K562 (cell line): ENCODE measurements around the gene NANS. TPM values are rescaled to one million over a fixed set of nuclear protein-coding genes. Genes with fewer than 3 reads are reported as not detected.

Experiments
- BDP1 ChIP-seq: IDR thresholded peaks from 3 replicates; pipeline ENCODE4 v1.6.1; 2011; ENCODE audit not compliant: insufficient read length, insufficient read depth
- ELK3 ChIP-seq: fragments of 450-650 bp; formaldehyde crosslinking; IDR thresholded peaks from 2 replicates; pipeline ENCODE4 v1.4.0; 2020; ENCODE audit warnings: mild to moderate bottlenecking
- EP400 ChIP-seq: fragments of 450-650 bp; IDR thresholded peaks from 2 replicates; pipeline ENCODE4 v1.6.1; 2017; ENCODE audit warnings: antibody characterized with exemption, mild to moderate bottlenecking, moderate library complexity
- ETV1 ChIP-seq: fragments of 450-650 bp; conservative IDR thresholded peaks from 2 replicates; pipeline ENCODE4 v1.6.1; 2016; ENCODE audit warnings: missing genetic modification characterization, control low read depth, low read depth, missing compliant biosample characterization
- ETV6 ChIP-seq, 3 experiments: fragments of 150-350 bp in 1 of 3; sonication (generic) in 1 of 3; formaldehyde crosslinking in 1 of 3; IDR thresholded peaks; 2 replicates each; pipeline versions ENCODE4 v1.6.1 to v1.8.0; 2014 to 2022; ENCODE audit warnings: borderline replicate concordance in 2 of 3, low read depth in 2 of 3, antibody characterized with exemption in 1 of 3, low read length in 1 of 3, mild to moderate bottlenecking in 1 of 3, missing genetic modification reagents in 1 of 3
- GTF2B ChIP-seq: IDR thresholded peaks from 2 replicates; pipeline ENCODE4 v1.6.1; 2011; ENCODE audit not compliant: insufficient read length; ENCODE audit errors: extremely low read depth
- KDM4B ChIP-seq, 2 experiments: fragments of 450-650 bp in 1 of 2; sonication (generic) in 1 of 2; IDR thresholded peaks; 2 replicates each; pipeline ENCODE4 v1.6.1; 2016 to 2017; ENCODE audit warnings: borderline replicate concordance in 2 of 2, antibody characterized with exemption in 1 of 2, low read depth in 1 of 2, mild to moderate bottlenecking in 1 of 2
- NFYB ChIP-seq: IDR thresholded peaks from 2 replicates; pipeline ENCODE4 v1.6.1; 2011; ENCODE audit warnings: mild to moderate bottlenecking, moderate library complexity; ENCODE audit not compliant: insufficient read length; ENCODE audit errors: extremely low read depth
- NRF1 ChIP-seq, 2 experiments: fragments of 450-650 bp; IDR thresholded peaks in 1 of 2; conservative IDR thresholded peaks in 1 of 2; 2 replicates each; pipeline ENCODE4 v1.6.1; 2014; ENCODE audit warnings: mild to moderate bottlenecking in 2 of 2
- PCBP2 ChIP-seq: fragments of 200-400 bp; formaldehyde crosslinking; IDR thresholded peaks from 2 replicates; pipeline ENCODE4 v1.6.1; 2018; ENCODE audit warnings: low read length, low read depth, mild to moderate bottlenecking, moderate library complexity; ENCODE audit not compliant: poor library complexity, severe bottlenecking
- PRPF4 ChIP-seq: fragments of 200-400 bp; formaldehyde crosslinking; IDR thresholded peaks from one replicate; pipeline ENCODE4 v1.6.1; 2017; ENCODE audit warnings: low read length, low read depth, mild to moderate bottlenecking; ENCODE audit not compliant: insufficient read depth, poor library complexity, severe bottlenecking
- TFAP4 ChIP-seq: sonication (generic); formaldehyde crosslinking; IDR thresholded peaks from 2 replicates; pipeline ENCODE4 v1.8.0; 2022; ENCODE audit warnings: missing genetic modification reagents, mild to moderate bottlenecking, moderate library complexity, borderline replicate concordance
- XRCC3 ChIP-seq: fragments of 450-650 bp; IDR thresholded peaks from 2 replicates; pipeline ENCODE4 v1.6.1; 2017; ENCODE audit warnings: mild to moderate bottlenecking, moderate library complexity
- XRCC5 ChIP-seq: fragments of 200-400 bp; formaldehyde crosslinking; IDR thresholded peaks from 2 replicates; pipeline ENCODE4 v1.6.1; 2017; ENCODE audit warnings: low read depth, mild to moderate bottlenecking, low read length
- ZNF140 ChIP-seq: fragments of 250-450 bp; sonication (Bioruptor Pico); IDR thresholded peaks from 2 replicates; pipeline ENCODE4 v1.8.0; 2021; ENCODE audit warnings: moderate library complexity, mild to moderate bottlenecking, inconsistent platforms
- ZNF23 ChIP-seq: fragments of 250-450 bp; sonication (Bioruptor Pico); IDR thresholded peaks from 2 replicates; pipeline ENCODE4 v1.4.0; 2020; ENCODE audit warnings: mild to moderate bottlenecking
- ZNF239 ChIP-seq: fragments of 250-450 bp; sonication (Bioruptor Pico); IDR thresholded peaks from 2 replicates; pipeline ENCODE4 v1.4.0; 2020; ENCODE audit warnings: mild to moderate bottlenecking
- ZNF24 ChIP-seq: fragments of 450-650 bp; IDR thresholded peaks from 2 replicates; pipeline ENCODE4 v1.6.1; 2016
- ZNF384 ChIP-seq: IDR thresholded peaks from 2 replicates; pipeline ENCODE4 v1.6.1; 2012; ENCODE audit warnings: low read depth, low read length, improper control_type of control experiment
- ZNF518B ChIP-seq: fragments of 250-450 bp; sonication (Bioruptor Pico); IDR thresholded peaks from 2 replicates; pipeline ENCODE4 v1.5.0; 2021; ENCODE audit warnings: mild to moderate bottlenecking, moderate library complexity
- polyA plus RNA-seq, 8 experiments: library from polyadenylated mRNA; depleted of rRNA in 4 of 8; stranded (reverse) in 5 of 8; unstranded in 3 of 8; fragments of >200 nt; fragmentation: Nextera tagmentation in 2 of 8; fragmentation: Illumina TruSeq in 1 of 8; extraction: Ambion mirVana in 2 of 8; extraction: Trizol in 1 of 8; gene quantifications; 2 replicates each; pipeline versions ENCODE4 v1.2.1 to v1.2.3, GENCODE V29; 2011 to 2014; ENCODE audit warnings: inconsistent platforms in 1 of 8, missing spikeins in 1 of 8
- total RNA-seq, 7 experiments: library from RNA; depleted of rRNA in 6 of 7; stranded (reverse); fragments of >200 nt in 6 of 7; fragmentation: Illumina TruSeq in 2 of 7; extraction: Trizol in 2 of 7; gene quantifications; 2 replicates each; pipeline versions ENCODE4 v1.2.1 to v1.2.3, GENCODE V29; 2011 to 2021; ENCODE audit warnings: low replicate concordance in 1 of 7

Gene NANS
- total and polyA plus RNA-seq, 9 of the 15 experiments (the other 6 are each of a cell fraction or from before 2014, with no cell fraction given), result 37.1 to 181 (median 137) TPM

- TF ChIP-seq ELK3 (CRISPR knock-in tag) (no peak), GTF2B (no peak), ZNF518B (CRISPR knock-in tag) (no peak), ETV1 (tag) (no peak), EP400 (peak; percentile 27; the same call in 1 of the 2 replicates), ETV6 (IDR thresholded peaks at IDR 0.05; ENCODE audit: borderline replicate concordance in 1 of 2, low read depth in 2 of 2, low read length in 1 of 2) (no peak), ETV6 (CRISPR knock-in tag; IDR thresholded peaks at IDR 0.05; ENCODE audit: borderline replicate concordance) (no peak), XRCC3 (no peak), PCBP2 (no peak), ZNF24 (no peak), KDM4B (IDR thresholded peaks at IDR 0.05; ENCODE audit: borderline replicate concordance in 2 of 2, low read depth in 1 of 2) (no peak), ZNF239 (CRISPR knock-in tag) (no peak), NRF1 (conservative IDR thresholded peaks at IDR 0.05 in 1 of 2, IDR thresholded peaks at IDR 0.05 in 1 of 2) (no peak), ZNF140 (CRISPR knock-in tag) (no peak), TFAP4 (no peak), XRCC5 (no peak), PRPF4 (no peak), NFYB (no peak), ZNF384 (no peak), BDP1 (no peak), ZNF23 (no peak)
Measured at GRCh38 chr9:98057138-98057799, 737 bp downstream of the NANS start (continued).
